ENCODE data around the gene MEGF10. TPM values are rescaled to one million over a fixed set of nuclear protein-coding genes. Genes with fewer than 3 reads are reported as not detected.
"Not testable (repeated sequence)": the region's sequence is repeated elsewhere in the genome, so short reads cannot be mapped to it uniquely, and the experiment has no call there.

Gene MEGF10
- not detected for total RNA-seq
- not detected for polyA plus RNA-seq
- not detected for total RNA-seq

DNA sequence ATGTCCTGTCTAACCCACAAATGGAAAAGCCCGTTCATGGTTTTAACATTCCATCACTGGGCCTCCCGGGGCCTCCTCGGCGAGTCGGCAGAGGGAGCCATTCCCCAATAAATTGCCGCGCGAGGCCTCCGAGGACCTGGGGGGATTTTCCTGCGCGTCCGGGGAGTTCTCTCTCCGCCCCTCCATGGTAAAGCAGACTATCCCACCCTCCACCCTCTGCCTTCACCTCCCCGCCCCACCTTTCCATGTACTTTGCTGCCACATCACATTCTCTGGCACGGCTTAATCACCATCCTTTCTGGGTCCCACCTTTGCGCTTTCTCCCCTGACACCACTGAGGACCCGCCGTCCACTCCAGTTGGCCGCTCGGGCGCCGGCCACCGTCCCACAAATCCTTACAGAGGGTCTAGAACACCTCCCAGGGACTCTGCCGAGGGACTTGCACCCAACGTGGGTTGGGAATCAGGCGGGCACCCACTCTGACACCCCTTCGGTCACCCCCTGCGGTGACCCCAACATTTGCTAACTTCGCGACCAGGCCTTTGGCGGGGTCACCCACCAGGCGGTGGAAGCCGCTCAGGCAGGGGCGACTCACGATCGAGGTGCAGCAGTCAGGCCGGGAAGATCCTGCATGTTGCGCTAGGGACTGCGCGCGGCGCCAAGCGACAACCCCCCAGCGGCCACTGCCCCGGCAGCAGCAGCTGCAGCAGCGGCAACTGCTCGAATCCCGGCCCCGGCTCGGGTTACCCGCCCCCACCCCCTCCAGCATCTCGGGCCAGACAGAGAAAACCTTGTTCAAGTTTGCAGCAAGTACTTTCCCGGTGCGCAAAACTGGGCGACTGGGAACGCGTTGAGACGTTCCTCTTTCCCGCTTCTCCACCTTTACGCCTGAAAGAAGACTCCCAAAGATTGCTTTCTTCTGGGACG is at the start of gene MEGF10:
Gene MEGF10 (plus strand): TSS at position 778 of the 927 bp plus-strand sequence. CDS start 40,513 bp downstream, outside the sequence.
- no peak within 1 kb of the TSS for H3K27ac Mint-ChIP-seq
- ChIA-PET POLR2A (no interaction called here), CTCF (no interaction called here)
- peaks cover 0 to 21% (median 14%) of the 10 kb centered on the region in 7 donors for H3K4me1 Mint-ChIP-seq
- Histone ChIP-seq H3K27me3 (ENCODE audit: control insufficient read depth in 2 of 2, insufficient read depth in 2 of 2, low read length in 2 of 2) (peaks cover 0 to 7% of the 10 kb centered on the region in 2 donors), H3K36me3 (ENCODE audit: control insufficient read depth in 2 of 3, insufficient read depth in 3 of 3, low read length in 3 of 3) (no peaks in the 10 kb centered on the region), H3K4me1 (ENCODE audit: control insufficient read depth in 2 of 2, insufficient read depth in 2 of 2, low read length in 2 of 2) (peaks cover 0 to 6% of the 10 kb centered on the region in 2 donors), H3K27ac (ENCODE audit: low read depth, low read length) (no peak within 1 kb of the TSS), H3K9me3 (ENCODE audit: control insufficient read depth in 2 of 3, low read length in 3 of 3) (no peaks in the 10 kb centered on the region), H3K4me3 (ENCODE audit: low read length) (no peak within 1 kb of the TSS)
- H3K4me3 Mint-ChIP-seq: peak within 1 kb of the TSS in 8 of 10 donors; percentile 5 to 73 (median 56)
- no peak for ATAC-seq
- H3K9me3 Mint-ChIP-seq: peaks cover 0 to 21% (median 6%) of the 10 kb centered on the region in 11 donors
- H3K27me3 Mint-ChIP-seq: peaks cover 72 to 91% (median 77%) of the 10 kb centered on the region in 5 donors
- H3K36me3 Mint-ChIP-seq: no peaks in the 10 kb centered on the region
- intact Hi-C loops (cut with micrococcal nuclease): loop anchor here in 1 of 2 donors (1.0 kb wide), 1 partner anchor 202 kb away; no protein-coding TSS in a partner anchor
- DNase-seq: no peak

DNA sequence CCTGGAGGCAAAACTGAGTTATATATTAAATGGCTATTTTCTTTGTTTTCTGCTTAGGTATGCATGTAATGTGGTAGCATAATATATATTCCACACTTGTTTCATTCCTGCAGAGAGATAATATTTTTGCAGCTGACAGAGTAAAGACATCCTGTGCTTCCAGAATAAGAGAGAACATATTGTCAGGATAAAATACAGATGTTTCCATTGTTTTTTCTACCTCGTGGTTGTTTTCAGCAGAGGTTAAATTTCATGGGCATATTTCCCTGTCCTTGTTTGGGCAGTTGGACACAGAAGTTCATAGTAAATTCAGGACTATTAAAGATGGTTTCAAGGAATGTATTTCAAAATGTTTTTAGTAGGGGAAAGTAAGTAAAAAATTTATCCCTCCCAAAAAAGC is 47.6 kb upstream of the MEGF10 start:
- ATAC-seq (no peak), DNase-seq (no peak)
- Histone ChIP-seq H3K4me3 (ENCODE audit: low read length) (no peak overlapping the region), H3K27me3 (ENCODE audit: control insufficient read depth in 2 of 2, insufficient read depth in 2 of 2, low read length in 2 of 2) (no peaks in the 10 kb centered on the region), H3K27ac (ENCODE audit: low read depth, low read length) (no peak overlapping the region), H3K36me3 (ENCODE audit: control insufficient read depth in 2 of 3, insufficient read depth in 3 of 3, low read length in 3 of 3) (no peaks in the 10 kb centered on the region), H3K9me3 (ENCODE audit: control insufficient read depth in 2 of 3, low read length in 3 of 3) (no peaks in the 10 kb centered on the region), H3K4me1 (ENCODE audit: control insufficient read depth in 2 of 2, insufficient read depth in 2 of 2, low read length in 2 of 2) (no peaks in the 10 kb centered on the region)
- Mint-ChIP-seq H3K27ac (no peak overlapping the region), H3K9me3 (peaks cover 0 to 30% (median 13%) of the 10 kb centered on the region in 11 donors), H3K4me3 (no peak overlapping the region), H3K4me1 (peaks cover 0 to 1% (median 0%) of the 10 kb centered on the region in 7 donors), H3K27me3 (peaks cover 5 to 33% (median 23%) of the 10 kb centered on the region in 5 donors), H3K36me3 (peaks cover 0 to 13% (median 4%) of the 10 kb centered on the region in 5 donors)
- ChIA-PET CTCF (no interaction called here), POLR2A (no interaction called here)
- intact Hi-C loops (cut with micrococcal nuclease): no loop called here

DNA sequence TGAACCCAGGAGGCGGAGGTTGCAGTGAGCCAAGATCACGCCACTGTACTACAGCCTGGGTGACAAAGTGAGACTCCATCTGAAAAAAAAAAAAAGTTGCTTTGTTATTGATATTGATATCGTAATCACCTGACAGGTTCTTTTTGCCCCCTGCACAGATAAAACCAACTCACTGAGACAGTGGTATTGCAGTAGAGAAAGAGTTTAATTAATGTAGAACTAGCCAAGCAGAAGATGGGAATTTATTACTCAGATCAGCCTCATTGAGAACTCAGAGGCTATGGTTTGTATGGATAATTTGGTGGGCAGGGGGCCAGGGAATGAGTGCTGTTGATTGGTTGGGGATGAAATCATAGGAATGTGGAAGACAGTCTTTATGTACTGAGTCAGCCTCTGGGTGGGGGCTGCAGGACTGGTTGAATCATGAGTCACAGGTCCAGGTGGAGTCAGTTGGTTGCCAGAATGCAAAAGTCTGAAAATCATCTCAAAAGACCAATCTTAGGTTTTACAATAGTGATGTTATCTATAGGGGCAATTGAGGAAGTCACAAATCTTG is 35.8 kb upstream of the MEGF10 start:
- H3K4me1 ChIP-seq (ENCODE audit: control insufficient read depth in 2 of 2, insufficient read depth in 2 of 2, low read length in 2 of 2): no peaks in the 10 kb centered on the region
- Mint-ChIP-seq H3K9me3 (peaks cover 4 to 44% (median 16%) of the 10 kb centered on the region in 11 donors), H3K27me3 (peaks cover 0 to 16% (median 2%) of the 10 kb centered on the region in 5 donors), H3K4me3 (no peak overlapping the region), H3K4me1 (no peaks in the 10 kb centered on the region), H3K27ac (no peak overlapping the region), H3K36me3 (peaks cover 0 to 8% (median 0%) of the 10 kb centered on the region in 5 donors)
- H3K27me3 ChIP-seq (ENCODE audit: control insufficient read depth in 2 of 2, insufficient read depth in 2 of 2, low read length in 2 of 2): no peaks in the 10 kb centered on the region
- DNase-seq: no peak
- no peak overlapping the region for H3K4me3 ChIP-seq (ENCODE audit: low read length)
- H3K9me3 ChIP-seq (ENCODE audit: control insufficient read depth in 2 of 3, low read length in 3 of 3): peaks cover 0 to 10% (median 0%) of the 10 kb centered on the region in 3 experiments
- H3K27ac ChIP-seq (ENCODE audit: low read depth, low read length): no peak overlapping the region
- intact Hi-C loops (cut with micrococcal nuclease): loop anchor here in 1 of 2 donors (5.0 kb wide), 1 partner anchor 68 kb away; no protein-coding TSS in a partner anchor
- CTCF ChIA-PET: no interaction called here
- POLR2A ChIA-PET: no interaction called here
- no peak for ATAC-seq
- H3K36me3 ChIP-seq (ENCODE audit: control insufficient read depth in 2 of 3, insufficient read depth in 3 of 3, low read length in 3 of 3): no peaks in the 10 kb centered on the region

DNA sequence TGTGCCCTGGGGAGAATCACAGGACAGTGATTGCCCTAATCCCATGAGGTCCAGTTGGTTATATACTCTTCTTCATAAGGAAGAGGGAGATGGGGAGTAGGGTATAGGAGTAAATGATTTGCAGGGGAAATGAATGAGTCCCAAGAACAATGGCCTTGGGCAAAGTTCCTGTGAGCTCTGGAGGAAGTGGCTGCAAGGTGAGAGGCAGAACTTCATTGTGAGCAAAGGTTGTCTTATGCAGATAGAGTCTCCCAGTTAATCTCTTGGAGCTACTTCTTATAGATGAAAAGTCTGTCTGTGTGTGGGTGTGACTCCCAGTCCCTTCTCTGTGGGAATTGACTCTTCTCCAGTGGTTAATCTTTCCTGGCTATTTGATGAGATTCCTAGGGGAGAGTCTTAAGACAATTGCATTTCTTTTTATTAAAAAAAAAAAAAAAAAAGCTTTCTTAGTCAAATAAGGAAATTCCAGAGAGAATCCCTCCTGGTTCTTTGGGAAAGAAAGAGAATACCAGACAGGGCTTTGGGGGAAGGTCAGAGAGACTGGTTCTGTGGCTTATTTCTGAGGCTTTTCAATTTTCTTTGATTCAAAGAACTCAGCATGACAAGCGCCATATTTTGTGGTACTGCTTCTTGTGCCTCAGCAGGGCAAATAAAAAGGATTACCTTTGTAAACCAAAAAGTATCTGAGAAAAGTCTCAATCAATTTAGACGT is 33.6 kb upstream of the MEGF10 start:
- peaks cover 0 to 22% (median 7%) of the 10 kb centered on the region in 5 donors for H3K27me3 Mint-ChIP-seq
- H3K4me3 Mint-ChIP-seq: no peak overlapping the region
- intact Hi-C loops (cut with micrococcal nuclease): no loop called here
- CTCF ChIA-PET: no interaction called here
- H3K4me1 Mint-ChIP-seq: no peaks in the 10 kb centered on the region
- DNase-seq: no peak
- no peaks in the 10 kb centered on the region for H3K36me3 ChIP-seq (ENCODE audit: control insufficient read depth in 2 of 3, insufficient read depth in 3 of 3, low read length in 3 of 3)
- H3K36me3 Mint-ChIP-seq: peaks cover 0 to 8% (median 0%) of the 10 kb centered on the region in 5 donors
- peaks cover 0 to 10% (median 0%) of the 10 kb centered on the region in 3 experiments for H3K9me3 ChIP-seq (ENCODE audit: control insufficient read depth in 2 of 3, low read length in 3 of 3)
- H3K27me3 ChIP-seq (ENCODE audit: control insufficient read depth in 2 of 2, insufficient read depth in 2 of 2, low read length in 2 of 2): no peaks in the 10 kb centered on the region
- POLR2A ChIA-PET: no interaction called here
- H3K4me3 ChIP-seq (ENCODE audit: low read length): no peak overlapping the region
- no peak overlapping the region for H3K27ac ChIP-seq (ENCODE audit: low read depth, low read length)
- H3K4me1 ChIP-seq (ENCODE audit: control insufficient read depth in 2 of 2, insufficient read depth in 2 of 2, low read length in 2 of 2): no peaks in the 10 kb centered on the region
- peaks cover 4 to 44% (median 16%) of the 10 kb centered on the region in 11 donors for H3K9me3 Mint-ChIP-seq
- no peak overlapping the region for H3K27ac Mint-ChIP-seq
- no peak for ATAC-seq

DNA sequence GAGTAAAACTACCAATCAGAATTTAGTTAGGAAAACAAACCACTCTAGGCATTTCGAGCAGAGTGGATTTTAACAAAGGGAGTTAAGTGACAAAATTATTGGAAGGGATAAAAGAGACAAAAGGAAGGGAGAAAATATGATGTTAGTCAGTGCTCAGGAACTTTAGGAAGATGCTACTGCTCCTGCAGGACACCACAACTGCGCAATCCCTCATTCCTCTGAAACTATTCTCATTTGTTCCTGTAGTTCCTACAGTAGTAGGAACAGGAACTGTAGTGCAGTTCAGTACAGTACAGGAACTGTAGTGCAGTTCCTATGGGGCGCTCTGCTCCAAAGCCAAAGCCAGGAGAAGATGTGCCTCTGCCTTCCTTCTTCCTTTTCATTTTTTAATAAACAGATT is 29.9 kb upstream of the MEGF10 start:
- DNase-seq: no peak
- Mint-ChIP-seq H3K36me3 (no peaks in the 10 kb centered on the region), H3K4me3 (no peak overlapping the region), H3K27ac (no peak overlapping the region), H3K9me3 (peaks cover 0 to 12% (median 5%) of the 10 kb centered on the region in 11 donors), H3K4me1 (no peaks in the 10 kb centered on the region), H3K27me3 (peaks cover 0 to 17% (median 9%) of the 10 kb centered on the region in 5 donors)
- H3K9me3 ChIP-seq (ENCODE audit: control insufficient read depth in 2 of 3, low read length in 3 of 3): peaks cover 0 to 1% (median 0%) of the 10 kb centered on the region in 3 experiments
- no peaks in the 10 kb centered on the region for H3K4me1 ChIP-seq (ENCODE audit: control insufficient read depth in 2 of 2, insufficient read depth in 2 of 2, low read length in 2 of 2)
- H3K36me3 ChIP-seq (ENCODE audit: control insufficient read depth in 2 of 3, insufficient read depth in 3 of 3, low read length in 3 of 3): no peaks in the 10 kb centered on the region
- CTCF ChIA-PET: no interaction called here
- no peaks in the 10 kb centered on the region for H3K27me3 ChIP-seq (ENCODE audit: control insufficient read depth in 2 of 2, insufficient read depth in 2 of 2, low read length in 2 of 2)
- no peak overlapping the region for H3K4me3 ChIP-seq (ENCODE audit: low read length)
- H3K27ac ChIP-seq (ENCODE audit: low read depth, low read length): no peak overlapping the region
- ATAC-seq: no peak
- intact Hi-C loops (cut with micrococcal nuclease): no loop called here
- POLR2A ChIA-PET: no interaction called here

DNA sequence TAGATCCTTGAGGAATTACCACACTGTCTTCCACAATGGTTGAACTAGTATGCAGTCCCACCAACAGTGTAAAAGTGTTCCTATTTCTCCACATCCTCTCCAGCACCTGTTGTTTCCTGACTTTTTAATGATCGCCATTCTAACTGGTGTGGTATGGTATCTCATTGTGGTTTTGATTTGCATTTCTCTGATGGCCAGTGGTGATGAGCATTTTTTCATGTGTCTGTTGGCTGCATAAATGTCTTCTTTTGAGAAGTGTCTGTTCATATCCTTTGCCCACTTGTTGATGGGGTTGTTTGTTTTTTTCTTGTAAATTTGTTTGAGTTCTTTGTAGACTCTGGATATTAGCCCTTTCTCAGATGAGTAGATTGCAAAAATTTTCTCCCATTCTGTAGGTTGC is 25.1 kb upstream of the MEGF10 start:
- H3K4me1 Mint-ChIP-seq; H3K4me3 ChIP-seq (ENCODE audit: low read length); H3K36me3 Mint-ChIP-seq; H3K4me1 ChIP-seq (ENCODE audit: control insufficient read depth in 2 of 2, insufficient read depth in 2 of 2, low read length in 2 of 2); H3K27ac ChIP-seq (ENCODE audit: low read depth, low read length); POLR2A ChIA-PET; ATAC-seq; intact Hi-C loops (cut with micrococcal nuclease); H3K27me3 ChIP-seq (ENCODE audit: control insufficient read depth in 2 of 2, insufficient read depth in 2 of 2, low read length in 2 of 2); CTCF ChIA-PET; H3K4me3 Mint-ChIP-seq; DNase-seq; H3K9me3 ChIP-seq (ENCODE audit: control insufficient read depth in 2 of 3, low read length in 3 of 3); H3K27ac Mint-ChIP-seq; H3K36me3 ChIP-seq (ENCODE audit: control insufficient read depth in 2 of 3, insufficient read depth in 3 of 3, low read length in 3 of 3); H3K9me3 Mint-ChIP-seq: not testable (repeated sequence)
- peaks cover 5 to 18% (median 15%) of the 10 kb centered on the region in 5 donors for H3K27me3 Mint-ChIP-seq
